HG02610 (cell line): Measurements from ENCODE around the gene AGRN.
"Not testable (repeated sequence)": the region's sequence is repeated elsewhere in the genome, so short reads cannot be mapped to it uniquely, and the experiment has no call there.

ENCODE experiments used
- ATAC-seq: cut with Tn5 transposase; IDR thresholded peaks from one replicate; pipeline ENCODE4 v1.9.1; 2021; ENCODE audit warnings: mild to moderate bottlenecking, moderate library complexity; ENCODE audit not compliant: unreplicated experiment

The AGRN gene

DNA sequence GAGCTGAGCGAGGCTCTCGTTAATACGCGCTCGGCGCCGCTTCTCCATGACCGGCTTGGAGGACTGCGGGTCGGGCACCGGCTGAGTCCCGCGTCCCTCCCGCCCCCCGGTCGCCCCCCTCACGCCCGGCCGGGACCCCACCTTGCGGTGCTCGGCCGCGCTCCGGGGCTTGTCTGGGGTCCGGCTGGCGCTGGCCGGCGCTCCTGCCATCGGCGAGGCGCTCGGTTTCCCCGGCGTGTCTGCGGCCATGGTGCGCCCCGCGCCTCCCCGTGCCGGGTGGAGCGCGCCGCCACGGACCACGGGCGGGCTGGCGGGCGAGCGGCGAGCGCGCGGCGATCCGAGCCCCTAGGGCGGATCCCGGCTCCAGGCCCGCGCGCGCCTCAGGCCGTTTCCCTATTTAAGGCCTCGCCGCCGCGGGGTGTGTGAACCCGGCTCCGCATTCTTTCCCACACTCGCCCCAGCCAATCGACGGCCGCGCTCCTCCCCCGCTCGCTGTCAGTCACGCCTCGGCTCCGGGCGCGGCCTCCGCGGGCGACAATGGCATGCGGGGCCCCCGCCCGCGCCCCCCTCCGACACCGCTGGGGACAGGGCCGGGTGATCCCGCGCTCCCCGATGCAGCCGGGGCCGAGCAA, 20.1 kb upstream of the AGRN start, which contains the start of gene HES4:
Gene HES4, minus strand, starts transcription at position 373 of the 632 bp plus-strand sequence. Its CDS starts 124 bp downstream, at position 249.
- ATAC-seq: no peak

DNA sequence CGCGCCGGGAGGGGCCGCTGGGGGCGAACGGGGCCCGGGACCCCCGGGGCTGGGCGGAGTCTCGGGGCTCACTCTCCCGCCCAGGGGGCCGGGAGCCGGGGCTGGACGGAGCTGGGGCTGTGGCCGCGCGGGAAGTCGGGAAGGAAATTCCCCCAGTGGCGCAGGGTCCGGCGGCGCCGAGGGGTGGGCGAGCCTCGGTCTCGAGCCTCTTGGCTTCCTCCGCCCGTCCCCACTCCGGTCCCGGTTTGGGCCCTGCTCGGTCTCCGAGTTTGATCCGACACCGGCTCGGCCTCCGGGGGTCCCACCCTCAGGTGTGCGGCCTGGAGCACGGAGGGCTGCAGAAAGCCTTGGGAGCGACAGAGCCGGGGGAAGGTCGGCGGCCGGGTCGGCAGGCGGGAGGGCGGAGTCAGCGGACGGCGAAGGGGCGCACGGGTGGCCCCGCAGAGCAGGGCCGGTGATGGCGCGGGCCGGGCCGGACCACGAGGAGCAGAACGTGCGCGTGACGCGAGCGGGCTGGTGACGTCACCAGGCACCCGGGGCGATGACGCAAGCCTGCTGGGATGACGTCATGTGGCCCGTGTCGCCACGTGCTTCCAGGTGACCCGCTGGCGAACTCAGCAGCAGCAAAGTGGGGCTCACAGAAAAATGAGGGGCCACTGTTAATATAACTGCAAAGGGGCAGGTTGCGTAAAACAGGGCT, 19.4 kb upstream of the AGRN start:
- ATAC-seq: no peak

DNA sequence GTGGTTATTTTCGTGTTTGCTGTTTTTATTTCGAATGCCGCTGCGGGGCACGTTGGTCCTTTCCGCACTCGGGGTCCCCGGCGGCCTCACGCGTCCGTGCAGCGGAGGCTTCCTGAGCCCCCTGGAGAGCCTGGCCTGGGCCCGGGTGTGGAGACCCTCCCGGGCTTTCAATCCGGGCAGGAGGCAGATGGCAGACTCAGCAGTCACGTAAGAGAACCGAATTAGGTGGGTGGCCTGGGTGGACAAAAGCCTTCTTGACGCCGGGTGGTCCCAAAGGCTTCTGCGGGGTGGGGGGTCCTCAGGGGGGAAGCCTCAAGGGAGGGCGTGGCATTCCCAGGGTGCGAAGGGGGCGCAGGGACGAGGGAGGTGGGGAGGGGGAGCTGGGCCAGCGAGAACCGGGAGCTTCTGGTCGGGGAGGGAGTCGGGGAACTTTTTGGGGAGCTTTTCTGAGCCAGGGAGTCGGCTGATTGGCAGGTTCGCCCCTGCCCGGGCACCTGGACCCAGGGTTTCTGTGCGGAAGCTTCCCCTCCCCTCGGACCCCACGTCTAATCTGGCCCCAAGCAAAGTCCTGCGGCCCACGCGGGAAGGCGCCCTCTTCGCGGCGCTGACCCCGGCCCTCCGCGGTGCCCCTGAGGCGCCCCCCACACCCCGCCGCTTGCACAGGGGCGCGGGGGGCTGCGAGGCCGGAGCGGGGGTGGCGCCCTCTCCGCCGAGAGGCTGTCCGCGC, 18.7 kb upstream of the AGRN start:
- no peak for ATAC-seq

DNA sequence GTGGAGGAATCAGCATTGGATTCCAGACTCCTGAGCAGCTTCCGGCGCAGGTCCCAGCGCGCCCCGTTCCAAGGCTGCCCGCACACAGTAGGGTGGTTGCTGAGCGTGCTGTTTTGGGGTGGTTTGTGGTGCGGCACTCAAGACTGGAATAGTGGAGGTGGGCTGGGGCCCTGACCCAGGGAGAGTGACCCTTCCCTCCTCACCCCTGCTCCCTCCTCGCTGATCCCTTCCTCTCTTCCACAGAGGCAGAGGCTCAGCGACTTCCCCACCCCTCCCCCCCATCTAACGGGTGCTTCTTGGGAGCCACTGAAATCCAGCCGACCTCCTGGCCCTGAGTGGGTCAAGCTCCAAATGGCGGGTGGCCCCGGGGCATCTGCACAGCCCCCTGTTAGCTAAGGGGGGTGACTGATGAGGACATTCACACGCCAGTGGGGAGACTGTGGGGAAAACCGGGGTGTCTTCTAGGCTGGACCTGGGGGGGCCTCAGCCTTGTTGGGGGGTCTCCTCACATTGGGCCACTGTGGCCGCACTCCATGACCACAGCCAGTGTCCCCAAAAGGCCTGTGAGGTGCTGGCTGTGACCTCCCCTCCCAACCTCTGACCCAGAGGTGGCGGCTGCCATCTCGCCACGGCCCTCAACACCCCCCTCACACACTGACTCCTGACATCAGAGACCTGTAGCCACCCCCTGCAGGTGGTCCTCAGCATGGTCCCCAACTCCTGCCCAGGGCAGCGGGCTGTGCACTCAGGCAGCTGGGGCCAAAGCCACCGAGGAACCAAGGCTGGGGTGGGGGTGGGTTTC, 16.1 kb upstream of the AGRN start:
- no peak for ATAC-seq

DNA sequence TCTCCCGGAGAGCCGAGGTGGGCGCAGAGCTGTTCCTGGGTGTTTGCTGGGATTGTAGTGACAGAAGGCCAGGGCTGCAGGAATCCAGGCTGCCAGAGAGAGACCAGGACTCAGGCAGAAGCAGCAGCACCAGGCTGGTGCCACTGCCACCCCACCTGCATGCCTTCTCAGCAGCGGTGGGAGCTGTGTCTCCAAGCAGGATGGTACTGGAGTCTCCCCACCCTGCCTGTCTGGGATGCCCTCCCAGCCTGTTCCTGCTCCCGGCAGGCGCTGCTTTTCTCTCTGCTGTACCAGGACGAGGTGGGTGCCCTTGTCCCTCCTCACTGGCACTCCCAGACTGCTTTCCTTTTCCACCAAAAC, 15.5 kb upstream of the AGRN start:
- no peak for ATAC-seq

DNA sequence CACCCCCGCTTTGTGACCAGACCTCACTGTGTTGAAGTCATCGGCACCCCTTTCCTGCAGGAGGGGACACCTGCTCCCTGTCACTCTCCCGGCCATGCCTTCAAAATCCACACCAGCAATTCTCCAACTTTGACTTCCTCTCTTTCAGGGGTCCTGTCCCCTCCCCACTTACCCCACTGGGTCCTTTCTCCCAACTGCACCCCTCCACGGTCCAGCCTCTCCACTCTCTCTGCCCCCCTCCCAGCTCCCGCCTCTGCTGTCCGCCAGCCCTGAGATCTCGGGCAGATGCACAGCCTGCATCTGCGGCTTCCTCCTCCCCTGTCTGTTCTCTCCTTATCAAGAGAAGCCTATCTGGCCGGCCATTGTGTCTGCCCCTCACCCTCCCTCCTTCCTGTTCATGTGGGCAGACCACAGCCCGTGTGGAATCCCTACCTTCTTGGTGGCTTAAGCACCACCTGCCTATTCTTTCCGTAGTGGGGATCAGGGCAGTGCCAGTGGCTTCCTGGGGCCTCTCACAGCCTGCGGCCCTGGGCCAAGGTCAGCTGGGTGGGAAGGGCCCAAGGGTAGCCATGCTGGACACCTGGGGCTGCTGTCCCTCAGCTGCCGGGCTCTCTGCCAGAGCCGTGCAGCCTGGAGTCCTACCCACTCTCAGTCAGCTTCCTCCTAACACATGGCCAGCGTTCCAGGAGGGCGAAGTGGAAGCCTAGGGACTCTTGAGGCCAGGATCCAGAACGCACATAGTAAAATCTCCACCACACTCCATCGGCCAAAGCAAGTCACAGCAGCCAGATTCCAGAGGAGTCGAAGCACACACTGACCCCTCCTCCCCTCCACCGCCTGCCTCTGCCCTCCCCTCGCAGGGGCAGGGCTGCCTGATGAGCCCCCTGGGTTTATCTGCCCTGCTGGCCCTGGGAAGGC, 14.9 kb upstream of the AGRN start:
- ATAC-seq: no peak

DNA sequence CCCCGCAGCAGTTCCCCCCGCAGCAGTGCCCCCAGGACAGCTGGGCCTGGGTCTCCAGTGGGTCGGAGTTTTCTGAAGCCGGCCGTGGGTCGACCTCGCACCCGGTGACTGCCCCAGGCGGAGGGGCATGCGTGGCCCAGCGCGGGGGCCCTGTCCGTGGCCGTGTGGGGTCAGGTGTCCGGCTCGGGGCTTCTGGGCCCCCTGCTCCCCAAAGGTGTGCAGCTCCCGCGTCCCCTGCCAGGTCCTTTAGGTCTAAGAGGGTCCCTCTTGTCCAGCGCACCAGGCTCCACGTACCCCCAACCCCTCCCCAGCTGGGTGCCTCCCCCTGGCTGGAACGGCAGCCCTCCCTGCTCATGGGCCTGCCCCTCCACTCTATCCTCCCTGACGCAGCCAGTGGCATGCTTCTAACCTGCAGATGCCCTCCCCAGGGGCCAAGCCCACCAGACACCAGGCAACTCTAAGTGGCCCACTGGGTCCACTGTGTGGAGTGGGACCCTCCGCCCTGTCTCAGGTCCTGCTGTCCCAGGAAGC, 14.1 kb upstream of the AGRN start:
- ATAC-seq: no peak

DNA sequence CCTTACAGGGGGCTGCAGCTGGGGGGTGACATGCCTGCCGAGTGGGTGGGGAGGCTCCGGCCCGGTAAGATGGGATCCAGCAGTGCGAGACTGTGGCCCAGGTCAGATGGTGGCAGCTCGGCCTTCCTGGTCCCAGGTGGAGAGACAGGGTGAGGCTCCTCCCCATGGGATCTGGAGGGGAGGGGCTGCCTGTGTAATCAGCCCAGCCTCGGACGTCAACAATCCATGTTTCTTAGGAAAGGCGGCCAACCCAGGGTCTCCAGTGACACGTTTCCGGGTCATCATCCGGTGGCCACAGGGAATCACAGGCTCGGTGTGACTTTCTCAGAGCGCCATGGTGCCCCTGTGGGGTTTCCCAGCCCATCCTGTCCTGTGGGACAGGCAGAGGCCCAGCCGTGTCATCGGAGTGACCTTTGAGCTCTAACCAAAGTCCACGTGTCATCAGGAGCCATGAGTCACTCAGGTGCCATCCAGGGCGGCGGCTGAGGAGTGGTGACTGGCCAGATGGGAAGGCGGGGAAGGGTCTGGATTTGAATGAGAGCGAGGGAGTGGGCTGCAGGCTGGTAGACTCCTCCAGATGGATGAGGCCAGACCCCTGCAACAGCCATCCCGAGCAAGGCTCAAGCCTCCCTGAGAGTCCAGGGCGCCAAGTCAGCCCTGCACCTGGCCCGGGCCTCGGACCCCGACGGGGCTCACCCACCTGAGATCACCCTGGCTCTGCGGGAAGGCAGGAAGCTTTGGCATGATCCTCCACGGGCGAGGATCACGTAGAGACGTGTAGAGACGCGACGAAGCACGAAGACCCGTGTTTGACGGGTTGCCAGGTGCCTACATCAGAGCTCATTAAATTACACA, 13.4 kb upstream of the AGRN start:
- no peak for ATAC-seq

DNA sequence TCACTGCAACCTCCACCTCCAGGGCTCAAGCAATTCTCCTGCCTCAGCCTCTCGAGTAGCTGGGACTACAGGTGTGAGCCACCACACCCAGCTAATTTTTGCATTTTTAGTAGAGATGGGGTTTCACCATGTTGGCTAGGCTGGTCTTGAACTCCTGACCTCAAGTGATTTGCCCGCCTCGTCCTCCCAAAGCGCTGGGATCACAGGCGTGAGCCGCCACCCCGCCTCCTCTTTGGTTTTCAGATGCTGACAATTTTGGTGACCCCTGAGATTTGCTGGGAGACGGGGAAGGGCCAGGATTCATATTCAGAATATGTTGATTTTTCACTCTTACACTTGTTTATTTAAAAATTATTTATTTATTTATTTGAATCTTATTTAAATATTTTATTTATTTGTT, 9.8 kb upstream of the AGRN start:
- not testable (repeated sequence) for ATAC-seq

DNA sequence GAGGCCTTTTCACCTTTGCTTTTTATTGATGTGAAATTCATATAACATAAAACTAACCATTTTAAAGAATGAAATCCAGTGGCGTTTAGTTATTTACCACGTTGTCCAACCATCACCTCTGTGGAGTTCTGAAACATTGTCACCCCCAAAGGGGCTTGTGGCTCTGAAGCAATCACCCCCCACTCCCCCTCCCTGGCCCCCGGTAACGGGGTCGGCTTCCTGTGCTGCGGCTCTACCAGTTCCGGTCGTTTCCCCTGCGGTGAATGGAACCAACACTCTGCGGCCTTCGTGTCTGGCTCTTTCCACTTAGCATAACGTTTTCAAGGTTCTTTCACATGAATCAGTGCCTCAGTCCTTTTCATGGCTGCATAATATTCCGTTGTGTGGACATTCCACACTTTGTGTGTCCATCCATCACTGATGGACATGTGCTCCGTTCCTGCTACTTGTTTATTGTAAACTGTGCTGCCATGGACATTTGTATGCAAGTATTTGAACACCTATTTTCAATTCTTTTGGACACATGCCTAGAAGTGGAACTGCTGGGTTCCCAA, 8.4 kb upstream of the AGRN start:
- ATAC-seq: no peak

DNA sequence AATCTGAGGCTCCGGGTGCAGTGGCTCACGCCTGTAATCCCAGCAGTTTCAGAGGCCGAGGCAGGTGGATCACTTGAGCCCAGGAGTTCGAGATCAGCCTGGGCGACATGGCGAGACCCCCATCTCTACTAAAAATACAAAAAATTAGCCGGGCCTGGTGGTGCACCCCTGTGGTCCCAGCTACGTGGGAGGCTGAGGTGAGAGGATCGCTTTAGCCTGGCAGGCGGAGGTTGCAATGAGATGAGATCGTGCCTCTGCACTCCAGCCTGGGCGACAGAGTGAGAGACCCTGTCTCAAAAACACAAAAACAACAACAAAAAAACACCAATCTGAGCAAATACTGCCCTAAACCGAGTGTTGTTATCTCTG, 7.2 kb upstream of the AGRN start:
- ATAC-seq: not testable (repeated sequence)

DNA sequence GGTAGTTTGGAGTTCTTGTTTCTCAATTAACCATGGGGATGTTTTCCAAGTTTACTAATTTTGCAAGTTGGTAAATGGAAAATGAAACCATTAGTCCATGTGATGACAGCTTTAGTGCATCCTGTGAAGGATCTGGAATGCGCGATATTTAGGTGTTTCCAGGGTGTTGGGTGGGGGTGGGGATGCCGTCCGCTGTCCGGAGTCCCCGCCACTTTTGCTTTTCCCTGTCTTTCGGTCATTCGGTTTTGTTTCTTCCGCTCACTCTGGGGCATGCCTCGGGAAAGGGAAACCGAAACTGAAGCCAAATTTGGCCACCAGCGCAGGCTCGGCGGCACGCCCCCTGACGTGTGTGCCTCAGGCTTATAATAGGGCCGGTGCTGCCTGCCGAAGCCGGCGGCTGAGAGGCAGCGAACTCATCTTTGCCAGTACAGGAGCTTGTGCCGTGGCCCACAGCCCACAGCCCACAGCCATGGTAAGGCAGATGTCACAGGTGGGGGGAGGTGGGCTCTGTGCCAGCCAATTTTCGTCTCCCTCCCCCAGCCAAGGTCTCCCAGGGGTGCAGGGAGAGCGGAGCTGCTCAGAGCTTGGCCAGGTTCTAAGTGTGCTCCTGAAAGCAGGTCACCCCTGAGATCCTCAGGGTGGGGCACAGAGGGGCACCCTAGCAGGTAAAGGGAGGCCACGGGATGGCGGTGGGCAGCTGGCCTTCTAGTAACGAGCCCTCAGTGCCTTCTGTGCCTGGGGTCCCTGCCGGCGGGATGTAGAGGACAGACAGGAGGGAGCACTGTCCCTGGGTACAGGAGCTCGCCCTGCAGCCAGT, 6.6 kb upstream of the AGRN start, which contains the start of gene ISG15:
Gene ISG15, plus strand, starts transcription at position 393 of the 817 bp plus-strand sequence. Its CDS starts 77 bp downstream, at position 470.
- peak; percentile 67 for ATAC-seq

DNA sequence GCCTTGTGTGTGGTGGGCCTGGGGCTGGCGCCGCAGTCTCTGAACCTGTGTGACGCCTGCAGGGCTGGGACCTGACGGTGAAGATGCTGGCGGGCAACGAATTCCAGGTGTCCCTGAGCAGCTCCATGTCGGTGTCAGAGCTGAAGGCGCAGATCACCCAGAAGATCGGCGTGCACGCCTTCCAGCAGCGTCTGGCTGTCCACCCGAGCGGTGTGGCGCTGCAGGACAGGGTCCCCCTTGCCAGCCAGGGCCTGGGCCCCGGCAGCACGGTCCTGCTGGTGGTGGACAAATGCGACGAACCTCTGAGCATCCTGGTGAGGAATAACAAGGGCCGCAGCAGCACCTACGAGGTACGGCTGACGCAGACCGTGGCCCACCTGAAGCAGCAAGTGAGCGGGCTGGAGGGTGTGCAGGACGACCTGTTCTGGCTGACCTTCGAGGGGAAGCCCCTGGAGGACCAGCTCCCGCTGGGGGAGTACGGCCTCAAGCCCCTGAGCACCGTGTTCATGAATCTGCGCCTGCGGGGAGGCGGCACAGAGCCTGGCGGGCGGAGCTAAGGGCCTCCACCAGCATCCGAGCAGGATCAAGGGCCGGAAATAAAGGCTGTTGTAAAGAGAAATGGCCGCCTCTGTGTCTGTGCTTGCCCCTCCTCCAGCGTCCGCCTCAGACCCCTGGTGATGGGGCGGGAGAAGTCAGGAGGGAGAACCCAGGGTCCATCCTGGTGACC, 5.8 kb upstream of the AGRN start:
- no peak for ATAC-seq

DNA sequence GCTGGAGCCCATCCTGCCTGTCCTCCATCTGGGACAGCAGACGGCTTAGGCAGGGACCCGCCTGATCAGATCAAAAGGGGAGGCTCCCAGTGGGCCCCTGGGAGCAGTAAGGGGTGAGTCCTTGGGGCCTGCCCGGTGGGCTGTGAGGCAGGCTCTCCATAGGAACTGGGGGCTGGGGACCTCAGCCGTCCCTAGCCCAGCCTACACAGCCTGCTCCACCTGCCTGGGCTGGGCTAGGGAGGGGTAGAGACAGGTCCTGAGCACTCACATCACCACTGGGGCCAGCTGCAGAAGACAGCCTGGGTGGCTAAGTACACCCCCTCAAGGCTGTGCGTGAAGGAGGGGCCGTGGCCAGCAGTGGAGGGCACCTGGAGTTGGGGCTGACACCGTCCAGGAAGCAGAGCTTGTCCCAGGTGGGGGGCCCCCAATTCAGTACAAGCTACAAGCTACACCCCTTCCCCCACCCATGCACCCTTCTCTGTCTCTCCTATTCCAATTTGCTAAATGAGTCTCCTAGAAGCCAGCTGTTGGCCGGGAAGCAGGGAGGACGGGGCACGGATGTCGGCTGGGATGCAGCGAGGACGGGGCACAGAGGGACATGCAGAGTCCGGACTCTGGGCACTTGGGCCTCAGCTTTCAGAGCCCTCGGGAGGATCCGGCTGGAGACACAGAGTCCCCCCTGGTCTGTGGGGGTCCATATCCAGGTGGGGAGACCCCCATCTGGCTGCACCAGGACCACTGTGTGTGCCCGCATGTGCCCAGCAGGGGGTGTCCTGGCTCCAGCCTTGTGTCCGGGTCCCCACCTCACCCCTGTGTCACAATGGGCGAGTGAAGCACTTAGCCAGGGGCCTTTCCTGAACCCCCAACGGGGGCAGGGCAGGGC, 4.9 kb upstream of the AGRN start:
- ATAC-seq: no peak

DNA sequence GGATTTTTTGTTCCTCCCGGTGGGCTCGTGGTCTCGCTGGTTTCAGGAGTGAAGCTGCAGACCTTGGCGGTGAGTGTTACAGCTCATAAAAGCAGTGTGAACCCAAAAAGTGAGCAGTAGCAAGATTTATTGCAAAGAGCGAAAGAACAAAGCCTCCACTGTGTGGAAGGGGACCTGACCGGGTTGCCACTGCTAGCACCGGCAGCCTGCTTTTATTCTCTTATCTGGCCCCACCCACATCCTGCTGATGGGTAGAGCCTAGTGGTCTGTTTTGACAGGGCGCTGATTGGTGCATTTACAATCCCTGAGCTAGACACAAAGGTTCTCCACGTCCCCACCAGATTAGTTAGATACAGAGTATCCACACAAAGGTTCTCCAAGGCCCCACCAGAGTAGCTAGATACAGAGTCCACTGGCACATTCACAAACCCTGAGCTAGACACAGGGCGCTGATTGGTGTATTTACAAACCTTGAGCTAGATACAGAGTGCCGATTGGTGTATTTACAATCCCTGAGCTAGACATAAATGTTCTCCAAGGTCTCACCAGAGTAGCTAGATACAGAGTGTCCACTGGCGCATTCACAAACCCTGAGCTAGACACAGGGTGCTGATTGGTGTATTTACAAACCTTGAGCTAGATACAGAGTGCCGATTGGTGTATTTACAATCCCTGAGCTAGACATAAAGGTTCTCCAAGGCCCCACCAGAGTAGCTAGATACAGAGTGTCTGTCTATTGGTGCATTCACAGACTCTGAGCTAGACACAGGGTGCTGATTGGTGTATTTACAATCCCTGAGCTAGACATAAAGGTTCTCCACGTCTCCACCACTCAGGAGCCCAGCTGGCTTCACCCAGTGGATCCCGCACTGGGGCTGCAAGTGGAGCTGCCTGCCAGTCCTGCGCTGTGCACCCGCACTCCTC, 2.3 kb upstream of the AGRN start:
- ATAC-seq: not testable (repeated sequence)
